ENCODE measurements around the gene TMEM154. TPM values are rescaled to one million over a fixed set of nuclear protein-coding genes. Genes with fewer than 3 reads are reported as not detected.

TMEM154 gene
- total RNA-seq, 2 experiments from 2014 or later: 13.6 to 16.7 TPM

- no peak overlapping the region for H3K27ac Mint-ChIP-seq
- Histone ChIP-seq H3K27me3 (ENCODE audit: control insufficient read depth in 1 of 2, insufficient read depth in 2 of 2, low read length in 2 of 2) (no peaks in the 10 kb centered on the region), H3K9me3 (ENCODE audit: control insufficient read depth in 1 of 2, insufficient read depth in 1 of 2, low read length in 2 of 2) (no peaks in the 10 kb centered on the region), H3K4me3 (ENCODE audit: low read length) (no peak overlapping the region), H3K36me3 (ENCODE audit: insufficient read depth, low read length) (no peaks in the 10 kb centered on the region), H3K27ac (ENCODE audit: low read depth in 1 of 2, low read length in 2 of 2) (no peak overlapping the region), H3K4me1 (ENCODE audit: insufficient read depth, low read length) (peaks cover 8% of the 10 kb centered on the region)
- ChIA-PET CTCF (interaction anchor here (0.5 kb wide), 1 partner anchor 10 kb away, joined by 3 read pairs; no protein-coding TSS in a partner anchor), POLR2A (interaction anchor here (1.0 kb wide), 1 partner anchor 73 kb away, joined by 3 read pairs; no protein-coding TSS in a partner anchor)
- no peaks in the 10 kb centered on the region for H3K36me3 Mint-ChIP-seq (ENCODE audit: low read depth)
- H3K27me3 Mint-ChIP-seq: peaks cover 5% of the 10 kb centered on the region
- ATAC-seq (ENCODE audit: poor library complexity) (no peak), DNase-seq (no peak)
- no peak overlapping the region for H3K4me3 Mint-ChIP-seq
- intact Hi-C loops (cut with DNase I, micrococcal nuclease): no loop called here
- peaks cover 16% of the 10 kb centered on the region for H3K4me1 Mint-ChIP-seq (ENCODE audit: low read depth)
- no peak for TF ChIP-seq CTCF (IDR thresholded peaks at IDR 0.05)
- no peaks in the 10 kb centered on the region for H3K9me3 Mint-ChIP-seq
These were observed 70.3 kb downstream of the TMEM154 start for GRCh38 chr4:152609481-152609880.

DNA sequence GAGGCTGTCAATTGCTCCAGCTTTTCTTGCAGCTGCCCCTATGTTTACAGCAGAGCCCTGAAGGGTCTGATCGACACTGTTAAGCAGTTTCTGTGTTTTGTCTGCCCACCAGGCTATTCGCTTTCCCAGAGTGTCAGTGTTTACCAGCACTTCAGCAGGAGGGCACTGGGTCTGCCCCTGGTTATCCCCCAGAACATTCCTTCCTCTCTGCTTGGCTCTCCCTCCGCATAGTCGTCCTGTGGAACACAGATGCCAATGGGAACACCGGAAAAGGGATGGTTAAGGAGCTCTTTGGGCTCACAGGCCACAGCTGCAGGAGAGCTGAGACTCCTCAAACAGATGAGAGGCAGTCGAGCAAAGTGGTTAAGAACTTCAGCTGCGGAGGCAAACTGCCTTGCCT lies 72.6 kb downstream of the TMEM154 start:
- Mint-ChIP-seq H3K27me3 (no peaks in the 10 kb centered on the region), H3K9me3 (no peaks in the 10 kb centered on the region), H3K36me3 (ENCODE audit: low read depth) (no peaks in the 10 kb centered on the region), H3K4me1 (ENCODE audit: low read depth) (peaks cover 16% of the 10 kb centered on the region), H3K27ac (peak overlapping the region; percentile 68), H3K4me3 (no peak overlapping the region)
- TF ChIP-seq CTCF (IDR thresholded peaks at IDR 0.05): no peak
- H3K4me1 ChIP-seq (ENCODE audit: insufficient read depth, low read length): peaks cover 8% of the 10 kb centered on the region
- ChIA-PET POLR2A (interaction anchor here (1.4 to 1.8 kb wide), 2 partner anchors 45 to 71 kb away, joined by 3 to 11 read pairs; partner anchors contain the start of gene FBXW7), CTCF (interaction anchor here (1.0 to 1.8 kb wide), 2 partner anchors 106 to 828 kb away, joined by 3 to 4 read pairs; no protein-coding TSS in a partner anchor)
- no peak overlapping the region for H3K4me3 ChIP-seq (ENCODE audit: low read length)
- no peaks in the 10 kb centered on the region for H3K9me3 ChIP-seq (ENCODE audit: control insufficient read depth in 1 of 2, insufficient read depth in 1 of 2, low read length in 2 of 2)
- H3K27me3 ChIP-seq (ENCODE audit: control insufficient read depth in 1 of 2, insufficient read depth in 2 of 2, low read length in 2 of 2): no peaks in the 10 kb centered on the region
- ATAC-seq (ENCODE audit: poor library complexity): no peak
- intact Hi-C loops (cut with DNase I, micrococcal nuclease): no loop called here
- no peak overlapping the region for H3K27ac ChIP-seq (ENCODE audit: low read depth in 1 of 2, low read length in 2 of 2)
- DNase-seq: peak in 1 of 14 experiments; percentile 1
- H3K36me3 ChIP-seq (ENCODE audit: insufficient read depth, low read length): no peaks in the 10 kb centered on the region

DNA sequence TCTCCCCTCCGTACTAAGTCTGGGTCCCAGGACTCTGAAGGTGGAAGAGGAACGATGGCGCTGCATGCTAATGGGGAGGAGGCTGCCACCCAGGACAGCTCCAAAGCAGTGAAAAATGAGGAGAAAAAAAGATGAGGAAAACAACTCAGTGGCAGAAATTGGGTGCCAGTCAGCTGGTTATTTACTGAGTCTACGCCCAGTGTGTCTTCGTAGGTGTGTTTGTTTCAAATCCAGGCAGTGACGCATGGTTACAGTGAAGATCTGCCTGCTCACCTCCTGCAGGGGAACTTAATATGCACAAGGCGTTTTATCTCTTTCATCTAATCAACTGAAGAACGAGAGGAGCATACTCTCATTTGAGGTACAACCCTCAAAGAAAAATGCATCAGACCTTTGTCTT lies 73.0 kb downstream of the TMEM154 start:
- Histone ChIP-seq H3K4me1 (ENCODE audit: insufficient read depth, low read length) (peaks cover 8% of the 10 kb centered on the region), H3K36me3 (ENCODE audit: insufficient read depth, low read length) (no peaks in the 10 kb centered on the region), H3K9me3 (ENCODE audit: control insufficient read depth in 1 of 2, insufficient read depth in 1 of 2, low read length in 2 of 2) (no peaks in the 10 kb centered on the region), H3K27ac (ENCODE audit: low read depth in 1 of 2, low read length in 2 of 2) (no peak overlapping the region), H3K27me3 (ENCODE audit: control insufficient read depth in 1 of 2, insufficient read depth in 2 of 2, low read length in 2 of 2) (no peaks in the 10 kb centered on the region), H3K4me3 (ENCODE audit: low read length) (no peak overlapping the region)
- Mint-ChIP-seq H3K9me3 (no peaks in the 10 kb centered on the region), H3K27ac (peak overlapping the region; percentile 68), H3K27me3 (no peaks in the 10 kb centered on the region), H3K36me3 (ENCODE audit: low read depth) (no peaks in the 10 kb centered on the region), H3K4me3 (no peak overlapping the region), H3K4me1 (ENCODE audit: low read depth) (peaks cover 16% of the 10 kb centered on the region)
- intact Hi-C loops (cut with DNase I, micrococcal nuclease): no loop called here
- ATAC-seq (ENCODE audit: poor library complexity) (peak; percentile 89), DNase-seq (peak in 8 of 14 experiments; percentile 3 to 55 (median 10))
- no peak for TF ChIP-seq CTCF (IDR thresholded peaks at IDR 0.05)
- CTCF ChIA-PET: interaction anchor here (1.8 kb wide), 1 partner anchor 106 kb away, joined by 4 read pairs; no protein-coding TSS in a partner anchor
- POLR2A ChIA-PET: interaction anchor here (0.5 to 1.8 kb wide), 2 partner anchors 46 to 71 kb away, joined by 4 to 11 read pairs; partner anchors contain the start of gene FBXW7
